Endothelial cell (in vitro differentiated cells): ENCODE results near the gene ZNF580. TPM values are rescaled to one million over a fixed set of nuclear protein-coding genes. Genes with fewer than 3 reads are reported as not detected.

ENCODE experiments used
- DNase-seq: peaks from one replicate; pipeline ENCODE4 v3.0.0; 2021; ENCODE audit warnings: low spot score
- H3K27ac Mint-ChIP-seq: one replicate; pipeline ENCODE4 v1.8.0; 2021; ENCODE audit warnings: mixed read lengths, inconsistent platforms; ENCODE audit not compliant: unreplicated experiment
- H3K27me3 Mint-ChIP-seq: one replicate; pipeline ENCODE4 v1.8.0; 2021; ENCODE audit warnings: mild to moderate bottlenecking, moderate library complexity, mixed read lengths, inconsistent platforms; ENCODE audit not compliant: unreplicated experiment
- H3K36me3 Mint-ChIP-seq: one replicate; pipeline ENCODE4 v1.8.0; 2021; ENCODE audit warnings: mild to moderate bottlenecking, low read depth, mixed read lengths, inconsistent platforms; ENCODE audit not compliant: unreplicated experiment
- H3K4me1 Mint-ChIP-seq: one replicate; pipeline ENCODE4 v1.8.0; 2021; ENCODE audit warnings: mild to moderate bottlenecking, mixed read lengths, inconsistent platforms; ENCODE audit not compliant: unreplicated experiment
- H3K4me3 Mint-ChIP-seq: one replicate; pipeline ENCODE4 v1.8.0; 2021; ENCODE audit warnings: mild to moderate bottlenecking, mixed read lengths, inconsistent platforms; ENCODE audit not compliant: unreplicated experiment
- H3K9me3 Mint-ChIP-seq: one replicate; pipeline ENCODE4 v1.8.0; 2021; ENCODE audit warnings: mixed read lengths, inconsistent platforms; ENCODE audit not compliant: unreplicated experiment
- CTCF ChIP-seq: fragments of 200-600 bp; sonication (generic); IDR thresholded peaks from one replicate; pipeline ENCODE4 v1.5.0; 2021; ENCODE audit warnings: antibody characterized with exemption; ENCODE audit not compliant: unreplicated experiment
- total RNA-seq: library from RNA; stranded (reverse); fragmentation: NEBNext Ultra II Directional; extraction: Animal tissue kit (Norgen Biotek cat#: 25700); gene quantifications from one replicate; pipeline ENCODE4 v1.2.1, GENCODE V29; 2021; ENCODE audit not compliant: unreplicated experiment

Gene ZNF580
- total RNA-seq, 1 donor from 2014 or later, result 34.0 TPM

- Mint-ChIP-seq H3K27ac (no peak overlapping the region), H3K4me3 (no peak overlapping the region), H3K4me1 (no peaks in the 10 kb centered on the region), H3K27me3 (peaks cover 6% of the 10 kb centered on the region), H3K36me3 (peaks cover 25% of the 10 kb centered on the region), H3K9me3 (no peaks in the 10 kb centered on the region)
- no peak for TF ChIP-seq CTCF
- no peak for DNase-seq
Measured at GRCh38 chr19:55691561-55692481, 51.0 kb downstream of the ZNF580 start.

- H3K9me3 Mint-ChIP-seq, result no peaks in the 10 kb centered on the region
- H3K36me3 Mint-ChIP-seq, result peaks cover 31% of the 10 kb centered on the region
- TF ChIP-seq CTCF, result no peak
- no peak for DNase-seq
- H3K27ac Mint-ChIP-seq, result no peak overlapping the region
- H3K4me1 Mint-ChIP-seq, result no peaks in the 10 kb centered on the region
- H3K27me3 Mint-ChIP-seq, result peaks cover 8% of the 10 kb centered on the region
- H3K4me3 Mint-ChIP-seq, result no peak overlapping the region
Measured at GRCh38 chr19:55692681-55693081, 51.9 kb downstream of the ZNF580 start.

Other genes starting within 250 kb of the ZNF580 start
- gene UBE2S, start 233.2 kb upstream of the ZNF580 start, total RNA-seq, result 56.2 TPM
- not detected for gene SHISA7, start 197.7 kb upstream of the ZNF580 start, total RNA-seq
- 20.2 TPM for gene ISOC2, start 179.4 kb upstream of the ZNF580 start, total RNA-seq
- gene C19orf85, start 176.3 kb upstream of the ZNF580 start, total RNA-seq, result not detected
- gene ZNF628, start 164.4 kb upstream of the ZNF580 start, total RNA-seq, result 8.7 TPM
- gene NAT14, start 155.8 kb upstream of the ZNF580 start, total RNA-seq, result 37.7 TPM
- 0.95 TPM for gene SSC5D, start 152.6 kb upstream of the ZNF580 start, total RNA-seq
- gene SBK2, start 103.9 kb upstream of the ZNF580 start, total RNA-seq, result 0.69 TPM
- 3.6 TPM for gene SBK3, start 95.5 kb upstream of the ZNF580 start, total RNA-seq
- gene ZNF579, start 60.2 kb upstream of the ZNF580 start, total RNA-seq, result 36.4 TPM
- gene FIZ1, start 41.5 kb upstream of the ZNF580 start, total RNA-seq, result 21.5 TPM
- gene ZNF524, start 40.7 kb upstream of the ZNF580 start, total RNA-seq, result 9.3 TPM
- 14.5 TPM for gene ZNF865, start 35.4 kb upstream of the ZNF580 start, total RNA-seq
- gene ZNF784, start 16.4 kb upstream of the ZNF580 start, total RNA-seq, result 6.8 TPM
- 47.2 TPM for gene ZNF581, start 2.6 kb downstream of the ZNF580 start, total RNA-seq
- 20.1 TPM for gene CCDC106, start 7.2 kb downstream of the ZNF580 start, total RNA-seq
- gene U2AF2, start 14.0 kb downstream of the ZNF580 start, total RNA-seq, result 219 TPM
- gene EPN1, start 34.2 kb downstream of the ZNF580 start, total RNA-seq, result 250 TPM
- gene NLRP9, start 97.4 kb downstream of the ZNF580 start, total RNA-seq, result not detected
- gene RFPL4A, start 118.1 kb downstream of the ZNF580 start, total RNA-seq, result not detected
- gene RFPL4AL1, start 128.1 kb downstream of the ZNF580 start, total RNA-seq, result not detected
- not detected for gene NLRP11, start 191.0 kb downstream of the ZNF580 start, total RNA-seq
- gene NLRP4, start 195.5 kb downstream of the ZNF580 start, total RNA-seq, result not detected